ENCODE data around the gene EEIG2. TPM values are rescaled to one million over a fixed set of nuclear protein-coding genes. Genes with fewer than 3 reads are reported as not detected.

Gene EEIG2
- total and polyA plus RNA-seq, 9 of the 15 experiments (the other 6 are each of a cell fraction or from before 2014, with no cell fraction given): 6.1 to 26.9 (median 15.2) TPM

- TF ChIP-seq THRB (CRISPR knock-in tag; conservative IDR thresholded peaks at IDR 0.05): no peak
- TF ChIP-seq SREBF1 (IDR thresholded peaks at IDR 0.05; ENCODE audit: borderline replicate concordance, low read depth, low read length): no peak
- no peak for TF ChIP-seq ZC3H11A (IDR thresholded peaks at IDR 0.05; ENCODE audit: low read depth, low read length)
- TF ChIP-seq ZNF766 (CRISPR knock-in tag; conservative IDR thresholded peaks at IDR 0.05): peak; percentile 92
- TF ChIP-seq NEUROD1 (IDR thresholded peaks at IDR 0.05; ENCODE audit: borderline replicate concordance, low read depth, low read length, partially characterized antibody): peak; percentile 80
- TF ChIP-seq ZNF274 (IDR thresholded peaks at IDR 0.05; ENCODE audit: borderline replicate concordance, low read depth, low read length): peak; percentile 67; the same call in 1 of the 2 replicates
- TF ChIP-seq HDAC1 (IDR thresholded peaks at IDR 0.05): peak in 1 of 2 experiments; percentile 82; a peak in 2 of 4 replicates
- no peak for TF ChIP-seq NRF1 (conservative IDR thresholded peaks at IDR 0.05 in 1 of 2, IDR thresholded peaks at IDR 0.05 in 1 of 2)
- no peak for TF ChIP-seq EZH2 (IDR thresholded peaks at IDR 0.05; ENCODE audit: borderline replicate concordance, low read depth, low read length)
- TF ChIP-seq ZBTB33 (CRISPR knock-in tag; IDR thresholded peaks at IDR 0.05): 0 out of 2 replicates have a peak, but pooled peaks have one; percentile 30
- TF ChIP-seq ERF (CRISPR knock-in tag; IDR thresholded peaks at IDR 0.05): no peak
- no peak for TF ChIP-seq RBM15 (IDR thresholded peaks at IDR 0.05; ENCODE audit: insufficient read depth, low read length)
- TF ChIP-seq RFX5 (IDR thresholded peaks at IDR 0.05; ENCODE audit: low read depth, low read length): no peak
- no peak for TF ChIP-seq PCBP1 (IDR thresholded peaks at IDR 0.05; ENCODE audit: low read depth, low read length, poor library complexity, severe bottlenecking)
- peak; percentile 74 for TF ChIP-seq SP1 (CRISPR knock-in tag; IDR thresholded peaks at IDR 0.05)
- TF ChIP-seq AFF1 (IDR thresholded peaks at IDR 0.05; ENCODE audit: low read depth in 1 of 2, partially characterized antibody in 2 of 2): peak in 1 of 2 experiments; percentile 92
- no peak for TF ChIP-seq RBM14 (IDR thresholded peaks at IDR 0.05; ENCODE audit: borderline replicate concordance, insufficient read depth, low read depth, low read length)
- TF ChIP-seq NFRKB (IDR thresholded peaks at IDR 0.05; ENCODE audit: low read depth): no peak
- peak; percentile 96 for TF ChIP-seq EP300 (IDR thresholded peaks at IDR 0.05; ENCODE audit: low read length)
- TF ChIP-seq MAFG (tag; conservative IDR thresholded peaks at IDR 0.05): no peak
- TF ChIP-seq ELF2 (CRISPR knock-in tag; IDR thresholded peaks at IDR 0.05): no peak
Measured at GRCh38 chr1:108533351-108534083, 26.4 kb upstream of the EEIG2 start (continued).

Data from K562 (cell line).